GM23248 (cell line): Measurements from ENCODE around the gene SERPIND1. TPM values are rescaled to one million over a fixed set of nuclear protein-coding genes. Genes with fewer than 3 reads are reported as not detected.

Source experiments
- DNase-seq: peaks from one replicate; pipeline ENCODE4 v3.0.0-alpha.2; 2015
- H2AFZ ChIP-seq: fragments of 200-600 bp; sonication (generic); 2 replicates; pipeline ENCODE4 v1.6.1; 2016; ENCODE audit warnings: antibody characterized with exemption
- H3F3A ChIP-seq: fragments of 200-600 bp; sonication (generic); 2 replicates; pipeline ENCODE4 v1.6.1; 2016; ENCODE audit warnings: mild to moderate bottlenecking, antibody characterized with exemption, mixed run types; ENCODE audit not compliant: insufficient read depth
- H3K27ac ChIP-seq: fragments of 200-600 bp; sonication (generic); 2 replicates; pipeline ENCODE4 v1.5.1; 2016; ENCODE audit warnings: mild to moderate bottlenecking
- H3K27me3 ChIP-seq: fragments of 200-600 bp; sonication (generic); replicated peaks from 2 replicates; pipeline ENCODE4 v1.6.1; 2016; ENCODE audit warnings: mild to moderate bottlenecking; ENCODE audit not compliant: insufficient read depth
- H3K36me3 ChIP-seq: fragments of 200-600 bp; sonication (generic); 2 replicates; pipeline ENCODE4 v1.6.1; 2016; ENCODE audit warnings: low read depth, mild to moderate bottlenecking
- H3K4me1 ChIP-seq: fragments of 200-600 bp; sonication (generic); 2 replicates; pipeline ENCODE4 v1.6.1; 2016; ENCODE audit warnings: mild to moderate bottlenecking; ENCODE audit not compliant: insufficient read depth
- H3K4me2 ChIP-seq: fragments of 200-600 bp; sonication (generic); one replicate; pipeline ENCODE4 v1.6.1; 2016; ENCODE audit warnings: mild to moderate bottlenecking; ENCODE audit not compliant: unreplicated experiment
- H3K4me3 ChIP-seq: fragments of 200-600 bp; sonication (generic); 2 replicates; pipeline ENCODE4 v1.5.1; 2016; ENCODE audit warnings: mild to moderate bottlenecking
- H3K79me2 ChIP-seq: fragments of 200-600 bp; sonication (generic); 2 replicates; pipeline ENCODE4 v1.6.1; 2016; ENCODE audit warnings: mild to moderate bottlenecking; ENCODE audit not compliant: insufficient read depth
- H3K9ac ChIP-seq: fragments of 200-600 bp; sonication (generic); 2 replicates; pipeline ENCODE4 v1.6.1; 2016; ENCODE audit warnings: mild to moderate bottlenecking
- H3K9me2 ChIP-seq: fragments of 200-600 bp; sonication (generic); 2 replicates; pipeline ENCODE4 v1.6.1; 2016; ENCODE audit warnings: mixed run types, mild to moderate bottlenecking, moderate library complexity; ENCODE audit not compliant: insufficient read depth
- H3K9me3 ChIP-seq: fragments of 200-600 bp; sonication (generic); one replicate; pipeline ENCODE4 v1.6.1; 2017; ENCODE audit warnings: low read depth
- H4K20me1 ChIP-seq: fragments of 200-600 bp; sonication (generic); 2 replicates; pipeline ENCODE4 v1.6.0; 2016; ENCODE audit not compliant: insufficient read depth
- EZH2 ChIP-seq: fragments of 200-600 bp; sonication (generic); IDR thresholded peaks from 2 replicates; pipeline ENCODE4 v1.6.1; 2018; ENCODE audit warnings: antibody characterized with exemption, mild to moderate bottlenecking; ENCODE audit not compliant: insufficient read depth, poor library complexity, severe bottlenecking
- EZH2phosphoT487 ChIP-seq: fragments of 200-600 bp; sonication (generic); IDR thresholded peaks from 2 replicates; pipeline ENCODE4 v1.6.1; 2018; ENCODE audit warnings: antibody characterized with exemption, moderate library complexity, mild to moderate bottlenecking, low read depth; ENCODE audit not compliant: insufficient read depth
- WGBS, 2 experiments: methylation state at CpG; one replicate each; pipeline ENCODE4 v1.1.6; 2015 to 2017; ENCODE audit warnings: low lambda C conversion rate in 2 of 2, low coverage in 1 of 2; ENCODE audit errors: missing lambda C conversion rate in 2 of 2; 5-methylcytosine and 5-hydroxymethylcytosine counted together
- in situ Hi-C: fragments of 300-500 bp; cut with MboI; formaldehyde crosslinking; loops from 2 replicates; pipeline ENCODE4 v1.15.0; 2020
- polyA plus RNA-seq: library from polyadenylated mRNA; unstranded; fragments of >200 nt; fragmentation: Nextera tagmentation; extraction: Ambion mirVana; gene quantifications from 2 replicates; pipeline ENCODE4 v1.2.1, GENCODE V29; 2016
- total RNA-seq: library from RNA; depleted of rRNA; stranded (reverse); fragments of >200 nt; shearing (Covaris generic); gene quantifications from 2 replicates; pipeline ENCODE4 v1.2.3, GENCODE V29; 2014; rRNA removed

The SERPIND1 gene
- total RNA-seq (not detected in 2 replicates), polyA plus RNA-seq (0.13 and 0.26 TPM in 2 replicates)

GRCh38 chr22:20773793-20774212 lies at the start of gene SERPIND1:
Gene SERPIND1, plus strand, starts transcription at chr22:20774113. Its CDS starts 5,200 bp downstream, at chr22:20779313.
- TF ChIP-seq EZH2phosphoT487 (no peak), EZH2 (no peak)
- H3K9ac ChIP-seq: no peak within 1 kb of the TSS
- H3K27ac ChIP-seq: no peak within 1 kb of the TSS
- H3K9me3 ChIP-seq: no peaks in the 10 kb centered on the region
- no peaks in the 10 kb centered on the region for H4K20me1 ChIP-seq
- in situ Hi-C loops: no loop called here
- no peak within 1 kb of the TSS for H3K4me3 ChIP-seq
- H3K27me3 ChIP-seq: no peaks in the 10 kb centered on the region
- H3K79me2 ChIP-seq: no peaks in the 10 kb centered on the region
- peaks cover 13% of the 10 kb centered on the region for H3K4me1 ChIP-seq
- H3K9me2 ChIP-seq: no peaks in the 10 kb centered on the region
- 97% methylated on average over 4 of the region's 4 CpGs for WGBS, 2 experiments
- no peak within 1 kb of the TSS for H3K4me2 ChIP-seq
- DNase-seq: no peak
- 0 out of 2 replicates have a peak, but pooled peaks cover 3% of the 10 kb centered on the region for H3K36me3 ChIP-seq
- 0 out of 2 replicates have a peak, but pooled peaks cover 15% of the 10 kb centered on the region for H3F3A ChIP-seq
- no peak within 1 kb of the TSS for H2AFZ ChIP-seq

- Histone ChIP-seq H3K4me1 (no peaks in the 10 kb centered on the region), H3K4me3 (no peak overlapping the region), H2AFZ (no peak overlapping the region), H3K79me2 (no peaks in the 10 kb centered on the region), H3K27ac (no peak overlapping the region), H4K20me1 (no peaks in the 10 kb centered on the region), H3K9me3 (no peaks in the 10 kb centered on the region), H3K27me3 (no peaks in the 10 kb centered on the region), H3K4me2 (no peak overlapping the region), H3K9ac (no peak overlapping the region), H3K9me2 (no peaks in the 10 kb centered on the region), H3F3A (no peaks in the 10 kb centered on the region), H3K36me3 (no peaks in the 10 kb centered on the region)
- no peak for DNase-seq
- TF ChIP-seq EZH2 (no peak), EZH2phosphoT487 (no peak)
- WGBS, 2 experiments: 76 to 80% methylated on average over 9 of the region's 9 CpGs
- in situ Hi-C loops: no loop called here
These were observed 49.0 kb upstream of the SERPIND1 start for GRCh38 chr22:20724676-20725454.

GRCh38 chr22:20725987-20726558 lies 47.8 kb upstream of the SERPIND1 start:
- no peak for TF ChIP-seq EZH2
- no peak for TF ChIP-seq EZH2phosphoT487
- no peaks in the 10 kb centered on the region for H3K9me3 ChIP-seq
- H3K27me3 ChIP-seq: no peaks in the 10 kb centered on the region
- no peak overlapping the region for H2AFZ ChIP-seq
- WGBS, 2 experiments: 86 to 90% methylated on average over 11 of the region's 11 CpGs
- no peaks in the 10 kb centered on the region for H3K36me3 ChIP-seq
- in situ Hi-C loops: no loop called here
- no peak overlapping the region for H3K9ac ChIP-seq
- H3K4me3 ChIP-seq: no peak overlapping the region
- H3K4me2 ChIP-seq: no peak overlapping the region
- H4K20me1 ChIP-seq: no peaks in the 10 kb centered on the region
- no peaks in the 10 kb centered on the region for H3K9me2 ChIP-seq
- no peaks in the 10 kb centered on the region for H3K79me2 ChIP-seq
- DNase-seq: no peak
- H3F3A ChIP-seq: no peaks in the 10 kb centered on the region
- H3K4me1 ChIP-seq: no peaks in the 10 kb centered on the region
- H3K27ac ChIP-seq: no peak overlapping the region

- no peak overlapping the region for H3K9ac ChIP-seq
- no peaks in the 10 kb centered on the region for H3K79me2 ChIP-seq
- no peaks in the 10 kb centered on the region for H4K20me1 ChIP-seq
- in situ Hi-C loops: no loop called here
- WGBS, 2 experiments: 91 to 94% methylated on average over 29 of the region's 29 CpGs
- no peak for DNase-seq
- no peaks in the 10 kb centered on the region for H3K4me1 ChIP-seq
- H3K4me3 ChIP-seq: no peak overlapping the region
- H3K9me2 ChIP-seq: no peaks in the 10 kb centered on the region
- H3K27me3 ChIP-seq: no peaks in the 10 kb centered on the region
- H2AFZ ChIP-seq: no peak overlapping the region
- H3K36me3 ChIP-seq: no peaks in the 10 kb centered on the region
- no peaks in the 10 kb centered on the region for H3K9me3 ChIP-seq
- no peak overlapping the region for H3K4me2 ChIP-seq
- no peaks in the 10 kb centered on the region for H3F3A ChIP-seq
- H3K27ac ChIP-seq: no peak overlapping the region
- TF ChIP-seq EZH2phosphoT487 (no peak), EZH2 (no peak)
These were observed 46.5 kb upstream of the SERPIND1 start for GRCh38 chr22:20727118-20728015.
